ENCODE data around the gene CCDC187.

DNA sequence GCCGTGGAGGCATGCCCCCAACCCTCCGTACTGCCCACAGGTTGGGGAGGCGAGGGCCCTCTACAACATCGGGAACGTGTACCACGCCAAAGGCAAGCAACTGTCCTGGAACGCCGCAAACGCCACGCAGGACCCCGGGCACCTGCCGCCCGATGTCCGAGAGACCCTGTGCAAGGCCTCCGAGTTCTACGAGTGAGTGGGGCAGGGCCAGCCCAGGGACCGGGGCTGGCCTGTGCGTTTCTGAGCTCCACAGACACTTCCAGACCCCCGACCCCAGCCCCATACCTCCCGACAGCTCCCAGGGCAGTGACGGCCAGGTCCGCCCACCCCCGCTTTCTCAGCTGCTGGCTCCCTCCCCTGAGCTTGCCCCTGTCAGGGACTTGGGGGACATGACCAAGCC lies 33.0 kb upstream of the CCDC187 start:
- TF ChIP-seq, protein P1, sequence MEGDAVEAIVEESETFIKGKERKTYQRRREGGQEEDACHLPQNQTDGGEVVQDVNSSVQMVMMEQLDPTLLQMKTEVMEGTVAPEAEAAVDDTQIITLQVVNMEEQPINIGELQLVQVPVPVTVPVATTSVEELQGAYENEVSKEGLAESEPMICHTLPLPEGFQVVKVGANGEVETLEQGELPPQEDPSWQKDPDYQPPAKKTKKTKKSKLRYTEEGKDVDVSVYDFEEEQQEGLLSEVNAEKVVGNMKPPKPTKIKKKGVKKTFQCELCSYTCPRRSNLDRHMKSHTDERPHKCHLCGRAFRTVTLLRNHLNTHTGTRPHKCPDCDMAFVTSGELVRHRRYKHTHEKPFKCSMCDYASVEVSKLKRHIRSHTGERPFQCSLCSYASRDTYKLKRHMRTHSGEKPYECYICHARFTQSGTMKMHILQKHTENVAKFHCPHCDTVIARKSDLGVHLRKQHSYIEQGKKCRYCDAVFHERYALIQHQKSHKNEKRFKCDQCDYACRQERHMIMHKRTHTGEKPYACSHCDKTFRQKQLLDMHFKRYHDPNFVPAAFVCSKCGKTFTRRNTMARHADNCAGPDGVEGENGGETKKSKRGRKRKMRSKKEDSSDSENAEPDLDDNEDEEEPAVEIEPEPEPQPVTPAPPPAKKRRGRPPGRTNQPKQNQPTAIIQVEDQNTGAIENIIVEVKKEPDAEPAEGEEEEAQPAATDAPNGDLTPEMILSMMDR (IDR thresholded peaks at IDR 0.05; ENCODE audit: poor library complexity, severe bottlenecking) = no peak
- TF ChIP-seq TAF1 (IDR thresholded peaks at IDR 0.05; ENCODE audit: low read depth) (no peak), RAD21 (conservative IDR thresholded peaks at IDR 0.05) (no peak)

Data from neural cell (in vitro differentiated cells).